ENCODE measurements around the gene BRIX1. TPM values are rescaled to one million over a fixed set of nuclear protein-coding genes. Genes with fewer than 3 reads are reported as not detected.

BRIX1 gene
- total RNA-seq, 1 experiment from 2014 or later: 76.4 TPM

GRCh38 chr5:34913072-34913471 is 2.4 kb upstream of the BRIX1 start (continued):
- TF ChIP-seq, protein P1, sequence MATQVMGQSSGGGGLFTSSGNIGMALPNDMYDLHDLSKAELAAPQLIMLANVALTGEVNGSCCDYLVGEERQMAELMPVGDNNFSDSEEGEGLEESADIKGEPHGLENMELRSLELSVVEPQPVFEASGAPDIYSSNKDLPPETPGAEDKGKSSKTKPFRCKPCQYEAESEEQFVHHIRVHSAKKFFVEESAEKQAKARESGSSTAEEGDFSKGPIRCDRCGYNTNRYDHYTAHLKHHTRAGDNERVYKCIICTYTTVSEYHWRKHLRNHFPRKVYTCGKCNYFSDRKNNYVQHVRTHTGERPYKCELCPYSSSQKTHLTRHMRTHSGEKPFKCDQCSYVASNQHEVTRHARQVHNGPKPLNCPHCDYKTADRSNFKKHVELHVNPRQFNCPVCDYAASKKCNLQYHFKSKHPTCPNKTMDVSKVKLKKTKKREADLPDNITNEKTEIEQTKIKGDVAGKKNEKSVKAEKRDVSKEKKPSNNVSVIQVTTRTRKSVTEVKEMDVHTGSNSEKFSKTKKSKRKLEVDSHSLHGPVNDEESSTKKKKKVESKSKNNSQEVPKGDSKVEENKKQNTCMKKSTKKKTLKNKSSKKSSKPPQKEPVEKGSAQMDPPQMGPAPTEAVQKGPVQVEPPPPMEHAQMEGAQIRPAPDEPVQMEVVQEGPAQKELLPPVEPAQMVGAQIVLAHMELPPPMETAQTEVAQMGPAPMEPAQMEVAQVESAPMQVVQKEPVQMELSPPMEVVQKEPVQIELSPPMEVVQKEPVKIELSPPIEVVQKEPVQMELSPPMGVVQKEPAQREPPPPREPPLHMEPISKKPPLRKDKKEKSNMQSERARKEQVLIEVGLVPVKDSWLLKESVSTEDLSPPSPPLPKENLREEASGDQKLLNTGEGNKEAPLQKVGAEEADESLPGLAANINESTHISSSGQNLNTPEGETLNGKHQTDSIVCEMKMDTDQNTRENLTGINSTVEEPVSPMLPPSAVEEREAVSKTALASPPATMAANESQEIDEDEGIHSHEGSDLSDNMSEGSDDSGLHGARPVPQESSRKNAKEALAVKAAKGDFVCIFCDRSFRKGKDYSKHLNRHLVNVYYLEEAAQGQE (IDR thresholded peaks at IDR 0.05; ENCODE audit: low read depth): no peak
- TF ChIP-seq EZH2phosphoT487 (IDR thresholded peaks at IDR 0.05; ENCODE audit: borderline replicate concordance) (no peak), RAD21 (IDR thresholded peaks at IDR 0.05; ENCODE audit: low read depth) (no peak), ZFX (IDR thresholded peaks at IDR 0.05) (no peak)

GRCh38 chr5:34914671-34915138 is 806 bp upstream of the BRIX1 start:
- no TSS peak for BruUV-seq (replicated peaks)
- H2AFZ ChIP-seq (ENCODE audit: low read depth, low read length, poor library complexity, severe bottlenecking): peak overlapping the region; percentile 17
- H3K4me2 ChIP-seq (ENCODE audit: low read length): peak overlapping the region; percentile 77
- intact Hi-C loops (cut with micrococcal nuclease): loop anchor here (1.0 kb wide), 1 partner anchor 15 kb away; the partner anchor contains the start of gene DNAJC21
- peaks cover 15 to 25% of the 10 kb centered on the region in 2 experiments for H3K4me1 ChIP-seq (ENCODE audit: control insufficient read depth in 1 of 2, insufficient read depth in 2 of 2, low read length in 2 of 2)
- H3K4me3 ChIP-seq (replicated peaks in 1 of 2; ENCODE audit: low read depth in 1 of 2, low read length in 2 of 2): peak overlapping the region; percentile 97 to 99
- ChIA-PET POLR2A (interaction anchor here (1.0 to 1.7 kb wide), 5 partner anchors 8 to 228 kb away, joined by 3 to 26 read pairs (median 5); partner anchors contain the start of gene DNAJC21), CTCF (interaction anchor here (1.0 to 1.6 kb wide), 3 partner anchors 8 to 429 kb away, joined by 4 to 6 read pairs (median 5); partner anchors contain the start of gene DNAJC21), RAD21 (ENCODE audit: low non-redundant PET in 1 of 2, low total read pairs in 2 of 2, uncharacterized antibody in 2 of 2, unreplicated experiment in 2 of 2) (no interaction called here)
- peaks cover 13 to 23% of the 10 kb centered on the region in 2 experiments for H3K36me3 ChIP-seq (ENCODE audit: control insufficient read depth in 1 of 2, insufficient read depth in 2 of 2, low read length in 2 of 2)
- TF ChIP-seq RAD21 (IDR thresholded peaks at IDR 0.05; ENCODE audit: low read depth) (no peak), EZH2phosphoT487 (IDR thresholded peaks at IDR 0.05; ENCODE audit: borderline replicate concordance) (no peak), SRF (IDR thresholded peaks at IDR 0.05; ENCODE audit: low read depth) (no peak), ZNF274 (IDR thresholded peaks at IDR 0.05; ENCODE audit: low read depth, low read length) (no peak), ZFX (IDR thresholded peaks at IDR 0.05) (no peak), EGR1 (IDR thresholded peaks at IDR 0.05; ENCODE audit: low read depth) (no peak), CBX3 (IDR thresholded peaks at IDR 0.05; ENCODE audit: low read depth) (no peak)
- ATAC-seq (peak; percentile 43), DNase-seq (ENCODE audit: low read depth, low spot score) (no peak)
- H3K9me3 ChIP-seq (ENCODE audit: control insufficient read depth in 1 of 2, insufficient read depth in 1 of 2, low read depth in 1 of 2, low read length in 2 of 2): no peaks in the 10 kb centered on the region
- no peaks in the 10 kb centered on the region for H3K9me2 ChIP-seq (ENCODE audit: insufficient read depth)
- peak overlapping the region; percentile 97 for H3K9ac ChIP-seq (ENCODE audit: low read length)
- H3K27ac ChIP-seq (ENCODE audit: low read depth, low read length): peak overlapping the region; percentile 81
- no peaks in the 10 kb centered on the region for H3K27me3 ChIP-seq (ENCODE audit: insufficient read depth, low read length)
- peaks cover 9% of the 10 kb centered on the region; the same call in 1 of the 2 replicates for H4K20me1 ChIP-seq (ENCODE audit: insufficient read depth)
- H3K79me2 ChIP-seq (ENCODE audit: insufficient read depth, low read length): peaks cover 86% of the 10 kb centered on the region

Data from HCT116 (cell line).